GM21723 (cell line): ENCODE data around the gene CLDN5.

ENCODE experiments used
- ATAC-seq: cut with Tn5 transposase; IDR thresholded peaks from one replicate; pipeline ENCODE4 v1.9.1; 2021; ENCODE audit warnings: mild to moderate bottlenecking, moderate library complexity; ENCODE audit not compliant: unreplicated experiment

The CLDN5 gene

GRCh38 chr22:19507534-19507861, 16.7 kb downstream of the CLDN5 start:
- ATAC-seq = no peak

DNA sequence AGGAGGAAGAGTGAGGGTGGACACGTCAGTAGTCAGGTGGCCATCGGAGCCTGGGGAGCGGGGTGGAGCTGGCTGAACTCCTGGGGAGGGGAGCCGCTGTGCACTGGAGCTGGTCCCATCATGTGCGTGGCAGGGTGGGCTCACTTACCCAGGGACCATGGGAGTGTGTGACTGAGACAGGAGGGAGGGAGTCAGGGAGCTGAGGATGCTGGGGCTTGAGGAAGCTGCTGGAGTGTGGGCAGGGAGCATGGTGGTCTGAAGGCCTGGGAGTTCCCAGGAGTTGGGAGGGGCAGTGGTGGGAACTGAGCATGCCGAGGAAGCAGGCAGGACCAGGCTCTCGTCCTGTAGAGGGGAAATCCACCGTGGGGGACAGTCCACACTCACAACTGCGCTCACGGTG, 18.0 kb downstream of the CLDN5 start:
- ATAC-seq = no peak

GRCh38 chr22:19505735-19506126, 18.5 kb downstream of the CLDN5 start:
- no peak for ATAC-seq

DNA sequence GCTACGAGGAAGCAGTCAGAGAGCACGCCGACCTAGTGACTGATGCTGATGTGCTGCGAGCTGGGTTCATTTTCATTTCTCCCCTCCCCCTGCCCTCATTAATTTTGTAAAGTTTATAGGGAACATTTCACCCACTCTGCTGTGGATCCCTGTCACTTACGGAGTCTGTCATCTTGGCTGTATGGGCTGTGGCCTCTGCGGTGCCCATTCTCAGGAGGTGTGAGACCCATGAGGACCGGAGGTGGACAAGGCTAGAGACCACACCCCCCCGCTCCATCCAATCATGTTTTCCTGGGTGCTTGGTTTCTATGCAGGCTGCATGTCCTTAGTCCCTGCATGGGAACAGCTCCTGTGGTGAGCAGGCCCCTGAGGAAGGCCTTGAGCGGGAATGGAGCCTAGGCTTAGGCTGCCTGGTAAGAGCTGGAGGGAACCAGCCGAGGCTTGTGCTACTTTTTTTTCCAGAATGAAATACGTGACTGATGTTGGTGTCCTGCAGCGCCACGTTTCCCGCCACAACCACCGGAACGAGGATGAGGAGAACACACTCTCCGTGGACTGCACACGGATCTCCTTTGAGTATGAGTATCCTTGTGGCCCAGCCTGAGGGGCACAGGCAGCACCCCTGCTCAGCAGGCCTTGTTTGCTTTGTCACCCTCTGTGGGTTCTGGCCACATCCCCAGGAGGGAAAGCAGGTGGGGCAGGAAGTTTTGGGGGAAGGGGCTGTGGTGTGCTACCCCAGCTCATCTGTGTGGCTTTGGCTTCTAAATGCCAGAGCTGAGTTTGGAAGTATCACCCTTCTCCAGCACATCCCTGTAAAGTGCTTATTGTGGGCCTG, 19.1 kb downstream of the CLDN5 start:
- no peak for ATAC-seq

DNA sequence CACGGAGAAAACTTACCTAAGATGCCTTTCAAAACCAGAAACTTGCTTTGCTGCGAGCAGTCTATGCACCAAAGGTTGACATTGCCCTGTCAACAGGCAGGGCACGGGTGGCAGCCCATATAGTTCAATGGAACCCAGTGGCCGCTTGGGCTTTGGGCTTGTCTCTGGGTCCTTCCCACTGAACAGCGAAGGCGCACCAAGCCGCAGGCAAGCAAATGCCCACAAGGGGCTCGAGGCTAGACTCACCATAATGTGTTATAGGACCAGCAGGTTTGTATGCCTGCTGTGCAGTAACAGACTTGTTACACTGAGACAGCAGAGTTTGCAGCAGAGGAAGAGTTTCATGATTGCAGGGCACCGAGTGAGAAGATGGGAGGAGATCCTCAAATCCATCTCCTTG, 20.3 kb downstream of the CLDN5 start:
- no peak for ATAC-seq

DNA sequence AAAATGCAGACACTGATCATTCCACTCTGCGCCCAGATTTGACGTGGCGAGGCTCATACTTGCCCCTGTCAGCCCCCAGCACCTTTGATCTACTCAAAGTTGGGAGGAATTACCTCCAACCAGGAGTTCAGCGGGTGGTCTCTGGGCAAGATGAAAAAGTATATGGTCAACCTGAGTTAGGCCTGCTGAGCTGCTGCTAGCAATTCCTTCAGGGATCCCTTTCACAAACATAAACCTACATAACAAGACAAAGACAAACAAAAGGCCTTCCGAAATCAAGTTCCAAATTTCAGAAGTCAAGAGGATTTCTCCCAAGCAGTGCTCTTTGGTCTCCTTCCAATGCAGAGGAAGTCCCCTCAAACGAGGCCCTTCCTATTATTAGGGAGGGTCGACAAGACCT, 20.8 kb downstream of the CLDN5 start:
- no peak for ATAC-seq

DNA sequence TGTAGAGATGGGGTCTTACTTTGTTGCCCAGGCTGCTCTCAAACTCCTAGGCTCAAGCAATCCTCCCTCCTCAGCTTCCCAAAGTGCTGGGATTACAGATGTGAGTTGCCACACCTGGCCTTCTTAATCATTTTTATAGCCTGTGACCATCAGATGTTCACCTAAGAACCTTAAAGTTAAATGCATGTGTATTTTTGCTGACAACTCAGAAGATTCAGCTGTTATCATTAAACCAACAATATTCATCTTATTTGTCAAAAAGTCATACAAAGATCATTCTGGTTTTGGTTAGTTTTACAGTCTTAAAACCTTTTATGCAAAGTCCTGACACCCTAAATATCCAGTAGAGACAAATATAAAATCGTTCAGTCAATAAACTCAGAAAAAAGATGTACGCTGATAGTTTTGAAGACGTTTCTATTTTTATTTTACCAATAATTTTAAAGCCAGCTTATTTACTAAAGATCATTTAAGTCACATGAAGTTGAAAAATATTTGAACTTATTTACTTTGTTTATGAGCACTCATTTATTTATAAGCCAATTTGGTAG, 22.2 kb downstream of the CLDN5 start:
- ATAC-seq = no peak

DNA sequence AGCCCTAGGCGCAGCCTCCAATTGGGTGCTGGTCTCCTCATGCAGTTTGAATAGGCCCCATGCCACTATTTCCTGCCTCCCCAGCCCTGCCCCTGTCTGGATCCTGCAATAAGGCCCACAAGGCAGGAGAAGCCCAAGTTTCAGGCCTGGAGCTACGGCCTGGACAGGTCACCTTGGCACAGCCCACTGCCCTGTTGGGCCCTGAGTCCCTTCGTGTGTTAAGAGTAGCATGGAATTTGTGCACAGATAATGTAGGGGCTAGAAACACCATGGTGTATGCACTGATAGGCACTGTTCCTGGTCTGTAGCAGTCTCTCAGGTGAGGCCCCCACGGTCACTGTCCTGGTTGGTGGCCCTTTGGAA, 24.3 kb downstream of the CLDN5 start:
- ATAC-seq = no peak

DNA sequence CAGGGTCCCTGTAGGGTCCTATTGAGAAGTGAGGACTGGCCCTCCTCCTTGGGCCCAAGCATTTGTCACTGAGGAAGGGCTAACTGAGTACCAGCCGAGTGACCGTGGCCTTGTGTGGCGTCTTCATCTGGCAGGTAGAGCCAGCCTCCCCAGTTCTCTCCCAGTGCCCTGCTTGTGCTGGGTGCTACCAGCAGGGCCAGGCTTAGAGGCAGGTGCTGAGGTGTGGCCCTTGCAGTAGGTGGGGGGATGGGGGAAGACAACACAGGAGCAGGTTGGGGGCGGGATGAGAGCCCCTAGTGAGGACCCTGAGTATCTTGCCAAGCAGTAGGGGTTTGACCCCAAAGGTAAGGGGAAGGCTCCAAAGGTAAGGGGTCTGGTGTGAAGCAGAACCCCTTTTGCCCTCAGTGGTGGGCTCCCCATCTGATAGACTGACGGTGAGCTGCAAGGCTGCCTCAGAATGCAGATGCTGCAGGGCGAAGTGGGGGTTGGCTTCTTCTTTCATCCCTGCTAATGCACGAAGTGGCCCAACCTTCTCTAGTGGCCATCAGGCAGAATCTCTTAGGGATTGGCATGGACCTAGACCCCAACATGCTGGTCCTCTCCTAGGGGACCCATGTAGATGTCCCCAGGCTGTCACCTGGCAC, 24.9 kb downstream of the CLDN5 start:
- no peak for ATAC-seq

DNA sequence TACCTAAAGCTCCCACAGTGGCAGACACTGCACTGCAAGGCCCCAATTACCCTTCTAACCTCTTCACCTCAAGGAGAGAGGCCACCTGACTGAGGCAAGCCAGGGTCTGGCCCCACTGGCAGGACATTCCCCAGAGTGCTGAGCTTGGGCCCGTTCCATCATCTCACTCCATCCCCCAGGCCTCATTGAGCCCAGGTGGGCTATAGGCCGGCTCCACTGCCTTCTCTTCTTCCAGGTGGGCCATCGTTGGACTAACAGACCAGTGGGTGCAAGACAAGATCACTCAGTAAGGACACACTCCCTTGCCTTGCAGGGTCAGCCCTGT, 25.4 kb downstream of the CLDN5 start:
- no peak for ATAC-seq

DNA sequence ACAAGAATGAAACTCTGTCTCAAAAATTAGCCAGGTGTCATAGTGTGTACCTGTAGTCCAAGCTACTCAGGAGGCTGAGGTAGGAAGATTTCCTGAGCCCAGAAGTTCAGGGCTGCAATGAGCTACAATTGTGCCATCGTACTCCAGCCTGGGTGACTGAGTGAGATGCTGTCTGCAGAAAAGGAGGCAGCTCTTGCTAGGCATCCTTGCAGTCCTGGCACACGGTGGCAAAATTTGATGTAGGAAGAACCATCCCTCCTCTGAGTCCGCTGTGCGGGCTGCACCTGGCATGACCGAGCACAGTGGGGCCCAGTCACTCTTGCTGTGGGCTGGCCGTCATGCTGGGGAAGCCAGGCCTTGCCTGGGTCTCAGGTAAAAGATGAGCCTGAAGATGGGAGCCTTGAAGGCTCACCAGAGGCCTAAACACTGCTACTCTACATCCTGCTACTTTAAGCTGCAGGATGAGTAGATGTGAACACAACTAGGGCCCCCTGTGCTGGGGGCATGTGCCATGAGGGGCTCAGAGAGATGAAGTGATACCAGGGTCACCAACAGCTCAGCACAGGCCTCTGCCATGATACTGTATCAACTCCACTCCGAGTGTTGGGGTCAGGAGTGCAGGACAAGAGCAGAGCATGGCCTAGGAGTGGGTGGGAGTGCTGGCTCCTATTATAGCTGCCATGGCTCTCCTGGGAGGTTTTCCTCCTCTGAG, 25.9 kb downstream of the CLDN5 start:
- no peak for ATAC-seq

DNA sequence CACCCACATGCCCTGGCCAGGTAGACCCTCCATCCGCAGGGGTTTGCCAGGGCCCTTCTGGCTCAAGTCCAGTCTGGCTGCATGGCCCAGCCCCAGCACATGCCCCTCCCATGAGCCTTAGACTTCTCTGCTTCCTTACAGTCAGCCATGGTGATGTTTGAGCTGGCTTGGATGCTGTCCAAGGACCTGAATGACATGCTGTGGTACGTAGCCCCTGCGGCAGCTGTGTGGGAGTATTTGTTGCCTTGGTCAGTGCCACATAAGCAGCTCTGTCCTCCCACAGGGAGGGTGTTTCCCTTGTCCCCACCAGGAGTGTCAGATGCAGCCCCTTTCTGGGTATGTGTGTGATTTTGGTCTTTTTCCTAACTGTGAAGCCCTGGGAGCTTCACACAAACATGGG, 27.0 kb downstream of the CLDN5 start:
- no peak for ATAC-seq

DNA sequence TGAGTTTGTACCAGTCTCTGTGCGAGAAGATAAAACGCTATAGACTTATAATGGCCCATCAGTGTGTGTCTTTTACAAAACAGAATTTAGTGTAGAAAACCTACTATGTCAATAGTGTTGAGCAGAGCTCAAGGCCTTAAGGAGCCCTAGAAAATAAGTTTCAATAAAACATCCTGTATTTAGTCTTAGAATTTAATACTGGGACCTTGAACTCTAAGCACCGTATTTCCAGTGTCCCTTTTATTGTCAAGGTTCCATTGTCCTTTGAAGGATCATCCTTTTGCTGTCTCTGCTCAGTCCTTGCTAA, 27.9 kb downstream of the CLDN5 start:
- no peak for ATAC-seq

DNA sequence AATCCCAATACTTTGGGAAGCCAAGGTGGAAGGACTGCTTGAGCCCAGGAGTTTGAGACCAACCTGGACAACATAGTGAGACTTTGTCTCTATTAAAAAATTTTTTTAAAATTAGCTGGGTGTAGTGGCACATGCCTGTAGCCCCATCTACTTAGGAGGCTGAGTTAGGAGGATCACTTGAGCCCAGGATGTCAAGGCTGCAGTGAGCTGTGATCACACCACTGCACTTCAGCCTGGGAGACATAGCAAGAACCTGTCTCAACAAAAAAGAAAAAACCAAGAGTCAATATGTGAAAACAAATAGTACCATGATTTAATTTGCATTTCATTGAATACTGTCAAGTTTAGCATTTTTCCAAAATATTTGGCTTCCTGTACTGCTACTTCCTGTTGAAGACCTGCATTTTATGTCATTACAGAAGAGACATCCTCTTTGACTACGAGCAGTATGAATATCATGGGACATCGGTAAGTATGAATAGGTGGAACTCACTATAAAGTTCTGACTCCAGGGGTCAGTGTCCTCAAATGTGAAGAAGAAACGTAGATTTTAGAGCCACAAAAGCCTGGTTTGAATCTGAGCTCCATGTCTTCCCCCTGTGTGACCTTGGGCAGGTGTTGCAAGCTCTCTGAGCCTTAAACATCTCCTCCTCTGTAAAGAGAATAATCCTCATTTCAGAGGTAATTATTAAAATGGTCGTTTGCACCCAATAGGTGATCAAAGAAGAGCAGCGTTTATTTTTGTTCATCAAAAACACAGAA, 28.5 kb downstream of the CLDN5 start:
- no peak for ATAC-seq

DNA sequence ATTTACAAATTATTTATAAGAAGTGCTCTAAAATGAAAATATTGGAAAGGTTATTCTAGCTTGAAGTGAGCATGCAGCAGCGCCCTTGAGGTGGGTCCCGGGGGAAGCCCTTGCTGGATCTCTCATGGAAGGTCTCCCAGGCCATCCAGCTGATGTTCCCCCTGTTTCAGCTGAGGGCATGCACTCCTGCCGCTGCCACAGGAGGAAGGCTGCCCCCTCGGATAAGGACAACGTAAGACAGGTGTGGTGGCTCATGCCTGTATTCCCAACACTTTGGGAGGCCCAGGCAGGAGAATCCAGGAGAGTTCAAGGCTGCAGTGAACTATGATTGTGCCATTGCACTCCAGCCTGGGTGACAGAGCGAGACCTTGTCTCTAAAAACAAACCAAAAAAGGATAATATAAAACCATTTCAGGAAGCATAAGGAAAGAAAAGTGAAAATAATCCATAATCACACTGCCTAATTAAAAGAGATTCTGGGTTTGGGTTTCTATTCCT, 29.5 kb downstream of the CLDN5 start:
- no peak for ATAC-seq

- ATAC-seq = no peak
These were observed 30.1 kb downstream of the CLDN5 start for GRCh38 chr22:19494001-19494560.

GRCh38 chr22:19492504-19493174, 31.6 kb downstream of the CLDN5 start:
- ATAC-seq = no peak

DNA sequence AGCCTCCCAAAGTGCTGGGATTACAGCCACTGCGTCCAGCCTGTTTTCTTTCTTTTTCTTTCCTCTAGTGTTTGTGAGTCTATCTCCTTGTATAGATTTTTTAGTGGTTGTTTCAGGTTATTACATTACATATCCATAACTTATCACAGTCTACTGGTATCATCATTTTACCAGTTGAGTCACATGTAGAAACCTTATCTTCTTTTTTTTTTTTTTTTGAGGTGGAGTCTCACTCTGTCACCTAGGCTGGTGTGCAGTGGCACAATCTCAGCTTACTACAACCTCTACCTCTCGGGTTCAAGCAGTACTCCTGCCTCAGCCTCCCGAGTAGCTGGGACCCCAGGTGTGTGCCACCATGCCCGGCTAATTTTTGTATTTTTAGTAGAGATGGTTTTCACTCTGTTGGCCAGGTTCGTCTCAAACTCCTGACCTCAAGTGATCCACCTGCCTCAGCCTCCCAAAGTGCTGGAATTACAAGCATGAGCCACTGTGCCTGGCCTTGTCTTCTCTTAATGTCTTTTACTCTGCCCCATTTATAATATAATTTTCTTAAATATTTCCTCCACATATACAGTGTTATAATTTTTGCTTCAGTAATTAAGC, 33.5 kb downstream of the CLDN5 start:
- ATAC-seq = no peak

- no peak for ATAC-seq
These were observed 35.0 kb downstream of the CLDN5 start for GRCh38 chr22:19488884-19489843.
